ENCODE measurements around the gene KCNQ1OT1. TPM values are rescaled to one million over a fixed set of nuclear protein-coding genes. Genes with fewer than 3 reads are reported as not detected.

The KCNQ1OT1 gene
- total RNA-seq, 1 donor from 2014 or later = 1.6 TPM

GRCh38 chr11:2561696-2562581 is 137.9 kb downstream of the KCNQ1OT1 start:
- ATAC-seq (peak; percentile 6 to 13), DNase-seq (peak; percentile 44)
- Histone ChIP-seq H3K9me3 (no peaks in the 10 kb centered on the region), H3K4me1 (no peaks in the 10 kb centered on the region), H3K27ac (no peak overlapping the region), H3K27me3 (ENCODE audit: low read depth) (no peaks in the 10 kb centered on the region), H3K36me3 (no peaks in the 10 kb centered on the region), H3K4me3 (no peak overlapping the region)
- TF ChIP-seq CTCF (IDR thresholded peaks at IDR 0.05) = no peak
- intact Hi-C loops (cut with DNase I) = no loop called here

- Histone ChIP-seq H3K4me1 (no peaks in the 10 kb centered on the region), H3K9me3 (no peaks in the 10 kb centered on the region), H3K36me3 (no peaks in the 10 kb centered on the region), H3K27ac (no peak overlapping the region), H3K4me3 (no peak overlapping the region), H3K27me3 (ENCODE audit: low read depth) (no peaks in the 10 kb centered on the region)
- DNase-seq = peak; percentile 40
- intact Hi-C loops (cut with DNase I) = no loop called here
- TF ChIP-seq CTCF (IDR thresholded peaks at IDR 0.05) = no peak
- no peak for ATAC-seq
Observed at GRCh38 chr11:2559527-2560311, 140.1 kb downstream of the KCNQ1OT1 start.

- ATAC-seq (peak; percentile 6 to 16), DNase-seq (peak; percentile 34)
- intact Hi-C loops (cut with DNase I) = no loop called here
- no peak for TF ChIP-seq CTCF (IDR thresholded peaks at IDR 0.05)
- Histone ChIP-seq H3K36me3 (no peaks in the 10 kb centered on the region), H3K27me3 (ENCODE audit: low read depth) (no peaks in the 10 kb centered on the region), H3K9me3 (no peaks in the 10 kb centered on the region), H3K4me3 (no peak overlapping the region), H3K27ac (no peak overlapping the region), H3K4me1 (peaks cover 7% of the 10 kb centered on the region)
Observed at GRCh38 chr11:2558861-2559526, 140.8 kb downstream of the KCNQ1OT1 start.

- DNase-seq (peak; percentile 20), ATAC-seq (peak in 1 of 2 donors; percentile 2)
- Histone ChIP-seq H3K27ac (no peak overlapping the region), H3K9me3 (no peaks in the 10 kb centered on the region), H3K36me3 (no peaks in the 10 kb centered on the region), H3K4me1 (peaks cover 8% of the 10 kb centered on the region), H3K4me3 (no peak overlapping the region), H3K27me3 (ENCODE audit: low read depth) (no peaks in the 10 kb centered on the region)
- no peak for TF ChIP-seq CTCF (IDR thresholded peaks at IDR 0.05)
- intact Hi-C loops (cut with DNase I) = no loop called here
Observed at GRCh38 chr11:2558397-2558796, 141.4 kb downstream of the KCNQ1OT1 start.

Other genes starting within 250 kb of the KCNQ1OT1 start
- gene CDKN1C, start 185.8 kb upstream of the KCNQ1OT1 start, total RNA-seq = 39.5 TPM
- 7.2 TPM for gene PHLDA2, start 229.4 kb upstream of the KCNQ1OT1 start, total RNA-seq